Measurements from ENCODE around the gene TRIM24.
"Not testable (repeated sequence)": the region's sequence is repeated elsewhere in the genome, so short reads cannot be mapped to it uniquely, and the experiment has no call there.

Gene TRIM24

GRCh38 chr7:138460649-138461607 is 869 bp downstream of the TRIM24 start:
- no peak for FAIRE-seq

- not testable (repeated sequence) for FAIRE-seq
These were observed 3.2 kb downstream of the TRIM24 start for GRCh38 chr7:138463291-138463618.

GRCh38 chr7:138465046-138465445 is 5.0 kb downstream of the TRIM24 start:
- no peak for FAIRE-seq

DNA sequence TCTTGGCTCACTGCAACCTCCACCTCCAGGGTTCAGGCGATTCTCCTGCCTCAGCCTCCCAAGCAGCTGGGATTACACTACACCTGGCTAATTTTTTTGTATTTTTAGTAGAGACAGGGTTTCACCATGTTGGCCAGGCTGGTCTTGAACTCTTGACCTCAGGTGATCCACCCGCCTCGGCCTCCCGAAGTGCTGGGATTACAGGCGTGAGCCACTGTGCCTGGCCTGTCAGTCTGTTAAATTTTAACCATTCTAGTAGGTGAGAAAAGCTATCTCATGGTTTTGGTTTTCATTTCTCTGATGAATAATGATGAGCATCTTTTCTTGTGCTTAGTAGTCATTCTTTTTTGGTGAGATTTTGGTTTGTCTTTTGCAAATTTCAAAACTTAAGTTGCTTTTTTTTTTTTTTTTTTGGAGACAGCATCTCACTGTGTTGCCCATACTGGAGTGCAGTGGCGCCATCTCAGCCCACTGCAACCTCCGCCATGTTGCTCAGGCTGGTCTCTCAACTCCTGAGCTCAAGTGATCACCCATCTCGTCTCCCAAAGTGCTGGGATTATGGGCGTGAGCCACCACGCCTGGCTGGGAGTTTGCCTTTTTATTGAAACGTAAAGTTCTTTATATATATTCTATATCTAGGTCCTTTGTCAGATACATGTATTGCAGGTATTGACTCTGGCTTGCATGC is 6.2 kb downstream of the TRIM24 start:
- FAIRE-seq, result not testable (repeated sequence)

GRCh38 chr7:138468244-138469123 is 8.4 kb downstream of the TRIM24 start:
- FAIRE-seq, result no peak

- no peak for FAIRE-seq
These were observed 10.5 kb downstream of the TRIM24 start for GRCh38 chr7:138470391-138471157.

DNA sequence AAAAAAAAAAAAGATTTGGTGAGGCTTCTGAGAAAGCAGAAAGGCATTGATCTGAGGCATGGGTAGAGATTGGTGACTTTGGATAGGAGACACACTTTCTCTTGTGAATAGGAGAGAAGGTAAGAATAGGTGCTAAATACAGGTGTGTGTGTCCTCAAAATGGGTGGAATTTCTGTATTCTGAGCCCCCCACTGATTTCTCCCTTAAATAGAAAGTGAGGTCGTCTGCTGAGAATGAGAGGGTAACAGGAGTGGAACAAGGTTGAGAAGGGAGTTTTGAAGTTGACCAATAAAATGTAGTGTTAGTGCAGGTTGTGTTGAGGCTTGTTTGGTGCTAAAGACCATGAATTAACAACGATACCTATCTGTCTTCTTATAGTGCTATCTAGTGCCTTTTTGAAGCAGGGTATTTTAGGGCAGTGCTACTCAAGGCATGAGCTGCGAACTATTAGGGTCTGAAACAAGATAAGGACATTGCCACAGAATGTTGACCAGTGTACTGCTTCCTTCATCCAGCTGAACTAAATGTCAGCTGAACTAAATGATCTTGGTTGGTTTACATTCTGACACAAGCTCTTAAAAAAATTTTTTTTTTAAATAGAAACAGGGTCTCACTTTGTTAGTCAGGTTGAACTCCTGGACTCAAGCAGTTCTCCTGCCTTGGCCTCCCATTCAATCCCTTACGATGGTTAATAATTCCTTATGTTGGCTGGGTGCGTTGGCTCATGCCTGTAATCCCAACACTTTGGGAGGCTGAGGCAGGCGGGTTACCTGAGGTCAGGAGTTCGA is 12.4 kb downstream of the TRIM24 start:
- FAIRE-seq, result no peak

DNA sequence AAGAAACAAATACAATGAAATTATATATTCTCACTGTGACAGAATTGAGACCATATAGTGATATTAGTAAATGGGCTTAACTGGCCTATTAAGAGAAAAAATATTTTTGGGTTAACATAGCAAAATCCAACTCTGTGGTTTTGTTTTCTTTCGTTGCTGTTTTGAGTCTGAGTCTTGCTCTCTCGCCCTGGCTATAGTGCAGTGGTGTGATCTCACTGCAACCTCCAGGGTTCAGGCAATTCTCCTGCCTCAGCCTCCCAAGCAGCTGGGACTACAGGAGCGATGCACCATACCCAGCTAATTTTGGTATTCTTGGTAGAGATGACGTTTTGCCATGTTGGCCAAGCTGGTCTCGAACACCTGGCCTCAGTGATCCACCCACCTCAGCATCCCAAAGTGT is 15.3 kb downstream of the TRIM24 start:
- FAIRE-seq, result no peak

DNA sequence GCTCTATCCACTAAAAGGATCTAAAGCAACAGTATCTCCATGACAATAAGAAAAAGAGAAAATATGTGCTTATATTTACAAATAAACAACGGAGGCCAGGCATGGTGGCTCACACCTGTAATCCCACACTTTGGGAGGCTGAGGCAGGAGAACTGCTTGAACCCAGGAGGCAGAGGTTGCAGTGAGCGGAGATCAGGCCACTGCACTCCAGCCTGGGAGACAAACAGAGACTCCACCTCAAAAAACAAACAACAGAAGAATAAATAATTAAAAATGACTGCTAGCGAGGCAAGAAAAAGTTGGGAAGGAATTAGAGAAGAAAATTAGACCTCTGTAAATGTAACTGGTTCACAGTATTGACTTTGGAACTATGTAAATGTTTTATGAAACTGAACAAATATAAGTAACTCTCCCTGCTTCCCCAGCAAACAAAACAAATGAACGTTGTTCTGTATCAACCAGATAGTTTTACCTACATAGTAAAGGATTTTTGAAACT is 17.1 kb downstream of the TRIM24 start:
- no peak for FAIRE-seq

DNA sequence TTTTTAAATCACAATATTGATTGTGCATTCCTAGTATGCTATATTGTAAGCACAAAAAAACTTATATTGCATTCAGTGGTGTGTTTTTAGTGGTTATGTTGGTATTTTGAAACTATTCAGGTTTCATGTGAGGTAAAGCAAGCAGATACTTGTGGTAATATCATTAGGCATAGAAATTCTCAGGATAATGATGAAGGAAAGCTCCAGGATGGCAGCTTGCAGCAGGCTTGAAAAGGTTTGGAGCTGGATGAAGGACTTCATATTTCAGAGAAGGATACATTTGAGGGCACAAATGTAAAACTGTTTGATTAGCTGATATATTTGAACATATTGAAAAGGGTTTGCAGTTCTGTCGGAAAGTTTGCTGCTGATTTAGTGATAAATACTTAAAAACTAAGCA is 17.5 kb downstream of the TRIM24 start:
- no peak for FAIRE-seq

DNA sequence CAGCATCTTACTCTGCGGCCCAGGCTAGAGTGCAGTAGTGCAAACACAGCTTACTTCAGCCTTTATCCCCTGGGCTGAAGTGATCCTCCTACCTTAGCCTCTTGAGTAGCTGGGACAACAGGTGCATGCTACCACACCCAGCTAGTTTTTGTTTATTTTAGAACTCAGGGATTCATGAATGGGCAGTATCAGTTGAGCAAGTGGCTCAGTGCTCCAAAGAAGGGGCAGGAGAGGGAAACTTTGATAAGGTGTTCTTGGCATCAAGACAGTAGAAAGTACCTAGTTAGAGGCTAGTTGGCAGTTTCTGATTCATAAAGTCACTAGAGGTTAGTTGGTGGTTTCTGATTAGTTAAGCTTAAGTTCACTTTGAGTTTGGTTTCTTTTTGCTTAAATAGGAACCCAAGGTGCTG is 18.4 kb downstream of the TRIM24 start:
- FAIRE-seq, result no peak

DNA sequence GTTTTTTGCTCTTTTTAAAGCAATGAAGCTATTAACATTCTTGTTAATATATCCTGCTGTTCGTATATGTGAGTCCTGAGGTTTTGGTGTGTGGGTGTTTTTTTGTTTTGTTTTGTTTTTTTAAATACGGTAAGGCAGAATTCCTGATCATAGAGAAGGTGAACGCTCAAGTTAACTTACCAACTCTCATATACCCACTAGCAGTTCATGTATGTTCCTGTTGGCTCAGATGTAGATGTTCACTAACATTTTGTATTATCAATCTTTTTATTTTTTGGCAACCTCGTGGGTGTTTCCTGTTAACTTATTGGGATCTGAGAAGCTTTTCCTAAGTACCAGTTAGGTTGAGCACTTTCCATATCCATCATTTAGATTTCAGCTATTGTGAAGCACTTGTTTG is 20.5 kb downstream of the TRIM24 start:
- FAIRE-seq, result no peak

DNA sequence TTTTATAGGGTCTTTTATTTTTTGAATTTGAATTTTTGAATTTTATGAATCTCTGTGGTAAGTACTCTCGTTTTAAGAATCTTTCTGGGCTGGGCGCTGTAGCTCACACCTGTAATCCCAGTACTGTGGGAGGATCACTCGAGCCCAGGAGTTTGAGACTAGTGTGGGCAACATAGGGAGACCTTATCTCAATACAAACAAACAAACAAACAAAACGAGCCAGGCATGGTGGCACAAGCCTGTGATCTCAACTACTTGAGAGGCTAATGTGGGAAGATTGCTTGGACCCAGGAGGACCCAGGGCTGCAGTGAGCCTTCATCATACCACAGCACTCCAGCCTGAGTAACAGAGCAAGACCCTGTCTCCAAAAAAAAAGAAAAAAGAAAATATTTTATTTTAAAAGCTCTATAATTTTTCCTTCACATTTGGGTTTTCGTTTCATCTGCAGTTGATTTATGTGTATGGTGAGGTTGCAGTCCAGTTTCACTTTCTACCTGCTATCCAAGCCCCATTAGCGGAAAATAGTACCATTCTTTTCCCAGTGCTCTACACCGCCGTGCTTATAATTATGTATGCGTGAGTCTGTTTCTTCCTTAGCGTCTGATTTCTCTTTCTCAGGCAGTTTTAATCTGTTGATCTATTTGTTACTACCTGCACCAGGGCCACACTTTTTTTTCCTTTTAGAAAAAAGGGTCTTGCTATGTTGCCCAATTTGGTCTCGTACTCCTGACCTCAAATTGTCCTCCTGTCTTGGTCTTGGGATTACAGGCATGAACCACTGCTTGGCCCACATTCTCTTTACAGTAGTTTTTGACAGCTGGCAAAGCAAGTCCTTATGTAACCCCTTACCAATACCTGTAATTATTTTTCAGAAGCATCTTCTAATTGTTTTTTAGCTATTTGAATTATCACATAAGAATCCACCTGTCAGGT is 21.7 kb downstream of the TRIM24 start:
- no peak for FAIRE-seq

DNA sequence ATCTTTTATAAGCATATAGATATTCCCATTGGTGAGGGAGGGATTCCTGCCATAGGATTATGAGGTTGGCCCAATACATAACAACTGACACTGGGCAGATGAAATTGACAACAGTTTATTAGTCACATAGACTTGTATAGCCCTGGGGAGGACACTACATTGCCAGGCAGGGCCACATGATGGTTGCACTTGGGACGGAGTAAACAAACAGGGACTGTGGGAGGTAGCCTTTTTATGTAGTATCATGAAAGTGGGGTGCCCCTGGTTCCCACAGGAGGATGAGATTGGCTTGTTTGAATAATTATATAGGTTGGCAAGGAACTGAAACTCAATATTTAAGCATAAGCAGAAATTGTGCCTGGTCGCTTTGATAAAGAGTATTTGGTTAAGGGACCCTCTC is 23.5 kb downstream of the TRIM24 start:
- FAIRE-seq, result no peak

GRCh38 chr7:138485508-138485907 is 25.4 kb downstream of the TRIM24 start:
- not testable (repeated sequence) for FAIRE-seq

- FAIRE-seq, result not testable (repeated sequence)
These were observed 29.1 kb downstream of the TRIM24 start for GRCh38 chr7:138489139-138489538.

DNA sequence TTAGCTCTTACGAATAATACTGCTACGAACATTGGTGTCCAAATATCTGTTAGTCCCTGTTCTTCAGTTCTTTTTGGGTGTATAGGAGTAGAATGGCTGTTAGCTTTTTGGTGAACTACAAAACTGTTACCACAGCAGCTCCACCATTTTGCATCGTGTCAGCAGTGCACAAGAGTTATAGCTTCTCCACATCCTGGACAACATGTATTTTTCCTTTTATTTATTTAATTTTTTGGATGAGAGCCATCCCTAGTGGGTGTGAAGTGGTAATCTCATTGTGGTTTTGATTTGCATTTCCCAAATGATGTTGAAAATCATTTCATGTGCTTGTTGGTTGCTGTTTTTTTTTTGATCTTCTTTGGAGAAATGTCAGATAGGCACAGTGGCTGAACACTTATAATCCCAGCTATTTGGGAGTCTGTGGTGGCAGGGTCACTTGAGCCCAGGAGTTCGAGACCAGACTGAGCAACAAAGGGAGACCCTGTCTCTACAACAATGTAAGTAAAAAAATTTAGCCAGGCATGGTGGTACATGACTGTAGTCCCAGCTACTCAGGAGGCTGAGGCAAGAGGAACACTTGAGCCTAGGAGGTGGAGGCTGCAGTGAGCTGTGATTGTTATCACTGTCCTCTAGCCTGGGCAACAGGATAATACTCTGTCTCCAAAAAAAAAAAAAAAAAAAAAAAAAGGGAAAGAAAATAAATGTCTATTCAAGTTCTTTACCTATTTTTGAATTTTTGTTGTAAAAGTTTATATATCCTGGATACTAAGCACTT is 31.7 kb downstream of the TRIM24 start:
- FAIRE-seq, result no peak

DNA sequence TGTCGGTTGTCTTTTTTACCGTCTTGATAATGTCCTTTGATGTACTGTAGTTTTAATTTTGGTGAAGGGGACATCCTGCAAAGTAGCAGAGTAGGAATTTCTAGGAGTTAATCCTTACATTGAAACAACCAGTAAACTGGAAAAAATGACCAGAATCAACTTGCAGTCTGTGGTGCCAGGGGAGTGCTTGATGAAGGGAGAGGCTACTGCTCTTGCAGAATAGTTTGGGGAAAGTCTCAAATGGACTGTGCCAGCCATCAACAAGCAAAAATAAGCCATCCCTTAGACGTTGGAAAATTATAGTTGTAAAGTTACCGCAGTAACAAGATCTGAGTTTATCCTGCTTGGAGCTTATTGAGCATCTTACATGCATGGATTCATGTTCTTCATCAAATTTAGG is 32.4 kb downstream of the TRIM24 start:
- no peak for FAIRE-seq

DNA sequence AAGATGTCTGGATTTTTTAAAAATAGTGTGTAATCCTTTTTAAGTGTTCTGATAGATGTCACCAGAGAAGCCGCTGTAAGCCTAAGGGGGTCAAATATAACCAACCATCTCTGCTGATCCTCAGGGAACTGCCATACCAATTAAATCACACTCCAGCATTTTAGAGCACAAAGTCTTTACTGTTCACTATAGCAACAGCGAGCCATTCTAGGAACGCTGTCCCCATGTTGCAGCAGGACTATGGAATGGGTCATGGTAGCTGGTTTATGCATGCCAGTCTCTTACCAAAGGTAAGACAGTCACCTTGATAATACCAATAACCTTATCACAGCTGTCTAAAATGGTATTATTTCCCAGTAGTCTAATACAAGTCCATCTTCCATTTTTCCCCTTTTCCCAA is 33.5 kb downstream of the TRIM24 start:
- FAIRE-seq, result no peak
